HG03575 (cell line): ENCODE data around the gene ALKAL2.

Experiments used
- ATAC-seq: cut with Tn5 transposase; IDR thresholded peaks from one replicate; pipeline ENCODE4 v1.9.1; 2021; ENCODE audit not compliant: unreplicated experiment, insufficient number of reproducible peaks, low FRiP score; ENCODE audit errors: extremely low read depth

The ALKAL2 gene

GRCh38 chr2:278312-278926 lies 9.5 kb downstream of the ALKAL2 start:
- no peak for ATAC-seq

GRCh38 chr2:275466-275865 lies 12.4 kb downstream of the ALKAL2 start:
- peak; percentile 91 for ATAC-seq

GRCh38 chr2:274503-274902 lies 13.4 kb downstream of the ALKAL2 start:
- ATAC-seq, result no peak

GRCh38 chr2:273333-273732 lies 14.6 kb downstream of the ALKAL2 start:
- ATAC-seq, result no peak

- ATAC-seq, result no peak
Measured at GRCh38 chr2:271917-272316, 16.0 kb downstream of the ALKAL2 start.

- no peak for ATAC-seq
Measured at GRCh38 chr2:270861-271260, 17.0 kb downstream of the ALKAL2 start.

GRCh38 chr2:269356-270030 lies 18.4 kb downstream of the ALKAL2 start:
- no peak for ATAC-seq

- ATAC-seq, result no peak
Measured at GRCh38 chr2:268323-268722, 19.6 kb downstream of the ALKAL2 start.

GRCh38 chr2:264493-265468 lies 23.1 kb downstream of the ALKAL2 start, which contains the start of gene ACP1:
TSS of gene ACP1 (plus strand) at chr2:264947. CDS start at chr2:264965, 18 bp downstream.
- peak; percentile 68 for ATAC-seq

- no peak for ATAC-seq
Measured at GRCh38 chr2:263774-264492, 24.0 kb downstream of the ALKAL2 start, which contains the start of gene SH3YL1. TSS of gene SH3YL1 (minus strand) at chr2:264032. CDS start at chr2:263984, 48 bp downstream.

- ATAC-seq, result no peak
Measured at GRCh38 chr2:263022-263738, 24.7 kb downstream of the ALKAL2 start.

GRCh38 chr2:262117-262516 lies 25.8 kb downstream of the ALKAL2 start:
- ATAC-seq, result no peak

GRCh38 chr2:260507-261161 lies 27.3 kb downstream of the ALKAL2 start:
- ATAC-seq, result no peak

GRCh38 chr2:259789-260331 lies 28.0 kb downstream of the ALKAL2 start:
- ATAC-seq, result no peak

GRCh38 chr2:258933-259332 lies 29.0 kb downstream of the ALKAL2 start:
- no peak for ATAC-seq

- ATAC-seq, result no peak
Measured at GRCh38 chr2:257842-258241, 30.0 kb downstream of the ALKAL2 start.

GRCh38 chr2:257429-257828 lies 30.5 kb downstream of the ALKAL2 start:
- no peak for ATAC-seq

- ATAC-seq, result no peak
Measured at GRCh38 chr2:256094-256493, 31.8 kb downstream of the ALKAL2 start.
